Skeletal muscle tissue (tissue), 4 donors: ENCODE results near the gene CHKA. TPM values are rescaled to one million over a fixed set of nuclear protein-coding genes. Genes with fewer than 3 reads are reported as not detected.

Experiments
- H3K27ac ChIP-seq: one replicate; pipeline ENCODE4 v1.7.0; 2013; ENCODE audit warnings: mild to moderate bottlenecking, low read depth, low read length, inconsistent platforms
- H3K27me3 ChIP-seq, 3 donors: one replicate each; pipeline ENCODE4 v1.7.0; 2013; ENCODE audit warnings: low read length in 3 of 3; ENCODE audit not compliant: control insufficient read depth in 3 of 3, insufficient read depth in 3 of 3
- H3K36me3 ChIP-seq, 3 donors: one replicate each; pipeline ENCODE4 v1.7.0; 2013; ENCODE audit warnings: low read length in 3 of 3; ENCODE audit not compliant: control insufficient read depth in 3 of 3, insufficient read depth in 3 of 3
- H3K4me1 ChIP-seq, 3 donors: one replicate each; pipeline ENCODE4 v1.7.0; 2013; ENCODE audit warnings: low read length in 3 of 3, mild to moderate bottlenecking in 3 of 3; ENCODE audit not compliant: control insufficient read depth in 3 of 3, insufficient read depth in 3 of 3
- H3K4me3 ChIP-seq, 3 donors: one replicate each; pipeline ENCODE4 v1.7.0; 2013; ENCODE audit warnings: low read length in 3 of 3
- H3K9ac ChIP-seq, 3 donors: one replicate each; pipeline ENCODE4 v1.7.0; 2013; ENCODE audit warnings: low read length in 3 of 3, mild to moderate bottlenecking in 3 of 3, moderate library complexity in 2 of 3, low read depth in 1 of 3
- H3K9me3 ChIP-seq, 3 donors: one replicate each; pipeline ENCODE4 v1.7.0; 2013; ENCODE audit warnings: low read length in 3 of 3; ENCODE audit not compliant: control insufficient read depth in 3 of 3
- total RNA-seq: library from RNA; depleted of rRNA; stranded (reverse); fragments of >200 nt; gene quantifications from one replicate; pipeline ENCODE4 v1.2.3, GENCODE V29; 2014
- donor health status: Osteomylitis.

Gene CHKA
- 8.9 TPM for total RNA-seq

DNA sequence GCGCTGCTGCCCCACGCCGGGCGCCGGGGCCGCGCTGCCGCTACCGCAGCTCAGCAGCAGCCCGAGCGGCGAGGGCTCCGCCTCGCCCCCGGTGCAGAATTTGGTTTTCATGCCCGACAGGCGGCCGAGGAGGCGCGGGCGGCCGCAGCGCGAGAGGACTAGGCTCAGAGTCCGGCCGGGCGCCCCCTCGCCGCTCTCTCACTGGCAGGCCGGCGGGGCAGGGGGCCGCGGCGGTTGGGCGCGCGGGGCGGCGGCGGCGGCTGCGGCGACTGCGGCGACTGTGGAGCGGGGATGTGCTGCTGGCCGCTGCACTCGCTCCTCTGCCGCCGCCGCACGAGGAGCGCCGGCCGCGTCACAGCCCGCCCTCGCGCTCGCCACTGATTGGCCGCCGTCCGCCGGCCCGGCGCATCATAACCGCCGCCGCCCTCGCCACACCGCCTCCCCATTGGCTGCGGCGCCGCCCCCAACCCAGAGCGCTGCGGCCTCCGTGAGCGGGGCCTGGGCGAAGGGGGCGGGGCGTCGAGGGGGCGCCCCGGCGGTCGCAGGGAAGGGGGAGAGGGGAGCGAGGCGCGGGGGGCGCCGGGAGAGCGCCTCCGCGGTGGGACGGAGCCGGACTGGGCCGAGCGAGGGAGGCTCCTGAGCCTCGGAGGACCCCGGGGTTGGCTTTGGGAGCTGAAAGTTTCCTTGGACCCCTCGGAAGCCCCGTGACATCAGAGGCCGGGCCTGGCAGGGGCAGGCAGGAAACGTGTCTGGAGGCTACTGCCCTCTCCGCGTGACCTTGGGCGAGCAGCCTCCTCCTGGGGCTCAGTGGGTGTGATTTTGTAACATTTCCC, at the start of gene CHKA:
TSS of gene CHKA (minus strand) at position 322 of the 833 bp plus-strand sequence. CDS start at position 111, 211 bp downstream.
- H3K36me3 ChIP-seq: no peaks in the 10 kb centered on the region
- H3K4me3 ChIP-seq: peak within 1 kb of the TSS; percentile 68 to 83 (median 76)
- peak within 1 kb of the TSS; percentile 87 to 90 (median 90) for H3K9ac ChIP-seq
- H3K4me1 ChIP-seq: peaks cover 13 to 37% (median 24%) of the 10 kb centered on the region in 3 donors
- peak within 1 kb of the TSS; percentile 97 for H3K27ac ChIP-seq
- no peaks in the 10 kb centered on the region for H3K27me3 ChIP-seq
- no peaks in the 10 kb centered on the region for H3K9me3 ChIP-seq

DNA sequence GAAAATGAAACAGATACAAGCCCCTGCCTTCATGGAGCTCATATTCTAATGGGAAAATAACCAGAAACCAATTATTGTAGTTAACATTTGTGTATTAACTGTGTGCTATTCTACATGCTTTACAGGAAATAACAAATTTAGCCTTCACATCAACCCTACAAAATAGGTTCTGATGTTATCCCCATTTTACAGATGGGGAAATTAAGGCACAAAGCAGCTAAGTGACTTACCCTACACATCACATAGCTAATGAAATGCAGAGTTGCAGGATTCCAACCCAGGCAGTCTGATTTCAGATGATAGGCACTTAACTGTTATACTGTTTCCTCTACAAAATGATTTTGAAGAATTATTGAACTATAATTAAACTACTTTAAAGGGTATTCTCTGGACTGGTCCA, 48.3 kb upstream of the CHKA start:
- Histone ChIP-seq H3K27ac (no peak overlapping the region), H3K4me3 (no peak overlapping the region), H3K9ac (no peak overlapping the region), H3K9me3 (no peaks in the 10 kb centered on the region), H3K4me1 (no peaks in the 10 kb centered on the region), H3K36me3 (peaks cover 60 to 78% (median 72%) of the 10 kb centered on the region in 3 donors), H3K27me3 (no peaks in the 10 kb centered on the region)

DNA sequence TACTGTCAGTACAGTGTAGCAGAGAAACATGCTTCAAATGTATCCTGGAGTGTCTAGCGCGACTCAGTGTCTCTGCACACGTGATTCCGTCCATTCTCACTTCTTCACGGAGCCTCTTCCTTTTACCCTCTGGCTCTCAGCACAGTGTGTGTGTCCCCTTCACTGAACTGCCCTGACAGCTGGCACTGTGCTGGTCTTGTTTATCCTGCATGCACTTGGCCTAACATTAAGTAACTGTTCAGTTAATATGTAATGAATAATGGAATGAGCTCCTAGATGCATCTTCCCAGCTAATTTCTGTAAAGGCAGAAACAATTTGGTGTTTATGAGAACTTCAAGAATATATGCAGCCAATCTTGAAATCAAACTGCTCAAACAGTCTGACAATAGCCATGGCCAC, 47.5 kb upstream of the CHKA start:
- Histone ChIP-seq H3K36me3 (peaks cover 56 to 76% (median 72%) of the 10 kb centered on the region in 3 donors), H3K27me3 (no peaks in the 10 kb centered on the region), H3K27ac (no peak overlapping the region), H3K4me1 (no peaks in the 10 kb centered on the region), H3K9ac (no peak overlapping the region), H3K9me3 (no peaks in the 10 kb centered on the region), H3K4me3 (no peak overlapping the region)

GRCh38 chr11:68167474-68167873, 46.3 kb upstream of the CHKA start:
- H3K27me3 ChIP-seq: no peaks in the 10 kb centered on the region
- no peak overlapping the region for H3K4me3 ChIP-seq
- H3K9ac ChIP-seq: no peak overlapping the region
- peaks cover 55 to 80% (median 78%) of the 10 kb centered on the region in 3 donors for H3K36me3 ChIP-seq
- H3K9me3 ChIP-seq: no peaks in the 10 kb centered on the region
- no peaks in the 10 kb centered on the region for H3K4me1 ChIP-seq
- no peak overlapping the region for H3K27ac ChIP-seq

- no peaks in the 10 kb centered on the region for H3K9me3 ChIP-seq
- H3K36me3 ChIP-seq: peaks cover 54 to 77% (median 76%) of the 10 kb centered on the region in 3 donors
- no peak overlapping the region for H3K4me3 ChIP-seq
- no peak overlapping the region for H3K9ac ChIP-seq
- H3K4me1 ChIP-seq: no peaks in the 10 kb centered on the region
- no peak overlapping the region for H3K27ac ChIP-seq
- H3K27me3 ChIP-seq: no peaks in the 10 kb centered on the region
Observed at GRCh38 chr11:68166969-68167368, 45.8 kb upstream of the CHKA start.

GRCh38 chr11:68165601-68166000, 44.4 kb upstream of the CHKA start:
- Histone ChIP-seq H3K27ac (no peak overlapping the region), H3K9ac (no peak overlapping the region), H3K36me3 (peaks cover 48 to 73% (median 65%) of the 10 kb centered on the region in 3 donors), H3K4me1 (no peaks in the 10 kb centered on the region), H3K9me3 (no peaks in the 10 kb centered on the region), H3K27me3 (no peaks in the 10 kb centered on the region), H3K4me3 (no peak overlapping the region)

- no peak overlapping the region for H3K27ac ChIP-seq
- H3K9ac ChIP-seq: no peak overlapping the region
- H3K36me3 ChIP-seq: peaks cover 37 to 63% (median 54%) of the 10 kb centered on the region in 3 donors
- no peak overlapping the region for H3K4me3 ChIP-seq
- no peaks in the 10 kb centered on the region for H3K27me3 ChIP-seq
- H3K4me1 ChIP-seq: no peaks in the 10 kb centered on the region
- no peaks in the 10 kb centered on the region for H3K9me3 ChIP-seq
Observed at GRCh38 chr11:68164437-68164836, 43.2 kb upstream of the CHKA start.

DNA sequence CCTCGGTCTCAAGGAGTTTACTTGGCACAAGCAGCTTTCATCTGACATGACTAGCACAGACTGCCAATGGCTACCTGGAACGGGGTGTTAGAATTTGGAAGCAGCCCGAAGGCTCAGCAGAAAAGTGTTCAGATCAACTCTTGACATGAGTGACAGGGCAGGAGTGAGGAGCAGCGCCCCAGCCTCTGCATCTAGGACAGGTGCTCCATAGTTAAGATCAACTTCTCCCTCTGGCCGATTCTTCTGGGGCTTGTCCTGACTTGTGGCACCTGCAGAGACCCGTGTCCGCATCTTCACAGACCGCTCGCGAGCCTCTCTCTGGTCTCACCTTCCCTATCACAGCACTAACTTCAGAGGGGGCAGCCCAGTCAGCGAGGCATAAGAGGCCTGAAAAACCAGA, 42.5 kb upstream of the CHKA start:
- Histone ChIP-seq H3K36me3 (peaks cover 30 to 56% (median 49%) of the 10 kb centered on the region in 3 donors), H3K27ac (no peak overlapping the region), H3K4me1 (no peaks in the 10 kb centered on the region), H3K9me3 (no peaks in the 10 kb centered on the region), H3K9ac (no peak overlapping the region), H3K4me3 (no peak overlapping the region), H3K27me3 (no peaks in the 10 kb centered on the region)

DNA sequence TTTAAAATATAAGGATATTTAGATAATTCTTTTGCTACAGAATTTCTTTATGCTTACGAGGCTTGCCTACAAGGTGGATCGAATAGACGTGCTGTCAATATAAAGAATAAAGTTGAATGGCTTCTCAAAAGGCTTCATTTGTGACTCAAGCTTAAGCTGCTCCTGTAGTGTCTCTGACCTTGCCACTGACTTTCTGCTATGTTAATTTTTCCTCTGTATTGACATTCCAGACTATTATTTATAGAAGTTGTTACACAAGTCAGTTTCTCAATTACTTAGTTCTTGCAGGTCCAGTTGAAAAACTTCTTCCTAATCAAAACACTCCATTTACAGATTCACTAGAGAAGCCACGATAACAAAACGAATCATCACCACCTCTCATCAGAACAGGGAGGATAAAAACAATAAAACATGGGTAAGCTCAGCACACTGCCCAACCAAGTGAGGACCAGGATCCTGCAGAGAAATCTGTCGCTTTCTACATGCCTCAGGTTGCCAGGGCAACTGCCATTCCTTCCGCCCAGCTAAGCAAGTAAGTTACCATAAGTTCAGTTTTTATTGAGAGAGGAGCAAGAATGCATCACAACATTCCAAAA, 39.0 kb upstream of the CHKA start:
- H3K36me3 ChIP-seq: peaks cover 18 to 48% (median 32%) of the 10 kb centered on the region in 3 donors
- no peaks in the 10 kb centered on the region for H3K9me3 ChIP-seq
- H3K4me1 ChIP-seq: no peaks in the 10 kb centered on the region
- H3K27ac ChIP-seq: no peak overlapping the region
- no peaks in the 10 kb centered on the region for H3K27me3 ChIP-seq
- no peak overlapping the region for H3K9ac ChIP-seq
- H3K4me3 ChIP-seq: no peak overlapping the region

DNA sequence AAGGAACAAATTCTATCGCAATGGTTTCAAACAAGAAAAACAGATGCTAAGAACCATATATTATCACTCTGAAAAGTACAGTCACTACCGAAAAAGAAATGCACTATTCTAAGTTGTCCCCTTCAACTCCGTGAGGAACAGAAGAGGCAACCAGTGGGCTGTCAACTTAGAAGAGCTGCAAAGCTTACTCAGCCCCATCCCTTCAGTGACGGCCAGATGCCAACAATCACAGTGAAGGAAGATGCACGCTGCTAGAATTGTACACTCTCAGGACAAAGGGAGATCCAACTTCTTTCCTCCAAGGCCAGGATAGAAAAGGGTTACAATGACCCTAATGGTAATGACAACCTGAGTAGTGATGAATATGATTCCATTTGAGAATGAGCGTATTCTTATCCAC, 38.5 kb upstream of the CHKA start:
- H3K9ac ChIP-seq: no peak overlapping the region
- H3K9me3 ChIP-seq: no peaks in the 10 kb centered on the region
- H3K36me3 ChIP-seq: peaks cover 18 to 45% (median 34%) of the 10 kb centered on the region in 3 donors
- H3K4me3 ChIP-seq: no peak overlapping the region
- no peaks in the 10 kb centered on the region for H3K4me1 ChIP-seq
- no peaks in the 10 kb centered on the region for H3K27me3 ChIP-seq
- H3K27ac ChIP-seq: no peak overlapping the region
